Loucy (cell line): ENCODE measurements around the gene PHF13.

Source experiments
- EZH2phosphoT487 ChIP-seq: fragments of 200-600 bp; IDR thresholded peaks from 2 replicates; pipeline ENCODE4 v1.6.1; 2018; ENCODE audit warnings: antibody characterized with exemption, mild to moderate bottlenecking, moderate library complexity, borderline replicate concordance
- TF ChIP-seq, protein P1 (sequence below): fragments of 200-600 bp; sonication (generic); conservative IDR thresholded peaks from 2 replicates; pipeline ENCODE4 v1.5.1; 2014; ENCODE audit warnings: mild to moderate bottlenecking, antibody characterized with exemption, low read length

DNA sequence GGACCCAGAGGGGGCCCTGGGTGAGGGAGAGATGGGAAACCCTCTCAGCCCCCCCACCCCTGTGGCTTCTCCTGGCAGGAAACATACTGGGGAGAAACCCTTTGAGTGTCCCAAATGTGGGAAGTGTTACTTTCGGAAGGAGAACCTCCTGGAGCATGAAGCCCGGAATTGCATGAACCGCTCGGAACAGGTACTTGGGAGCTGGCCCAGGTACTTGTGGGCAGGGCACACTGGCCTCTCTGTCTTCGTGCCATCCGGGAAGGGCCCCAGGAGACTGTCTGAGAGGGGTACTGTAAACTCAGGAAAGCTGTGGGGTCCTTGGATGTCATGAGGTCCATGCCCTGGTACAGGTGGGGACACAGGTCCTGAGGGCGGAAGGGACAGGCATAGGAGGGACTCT, 27.7 kb upstream of the PHF13 start:
- TF ChIP-seq, protein P1, sequence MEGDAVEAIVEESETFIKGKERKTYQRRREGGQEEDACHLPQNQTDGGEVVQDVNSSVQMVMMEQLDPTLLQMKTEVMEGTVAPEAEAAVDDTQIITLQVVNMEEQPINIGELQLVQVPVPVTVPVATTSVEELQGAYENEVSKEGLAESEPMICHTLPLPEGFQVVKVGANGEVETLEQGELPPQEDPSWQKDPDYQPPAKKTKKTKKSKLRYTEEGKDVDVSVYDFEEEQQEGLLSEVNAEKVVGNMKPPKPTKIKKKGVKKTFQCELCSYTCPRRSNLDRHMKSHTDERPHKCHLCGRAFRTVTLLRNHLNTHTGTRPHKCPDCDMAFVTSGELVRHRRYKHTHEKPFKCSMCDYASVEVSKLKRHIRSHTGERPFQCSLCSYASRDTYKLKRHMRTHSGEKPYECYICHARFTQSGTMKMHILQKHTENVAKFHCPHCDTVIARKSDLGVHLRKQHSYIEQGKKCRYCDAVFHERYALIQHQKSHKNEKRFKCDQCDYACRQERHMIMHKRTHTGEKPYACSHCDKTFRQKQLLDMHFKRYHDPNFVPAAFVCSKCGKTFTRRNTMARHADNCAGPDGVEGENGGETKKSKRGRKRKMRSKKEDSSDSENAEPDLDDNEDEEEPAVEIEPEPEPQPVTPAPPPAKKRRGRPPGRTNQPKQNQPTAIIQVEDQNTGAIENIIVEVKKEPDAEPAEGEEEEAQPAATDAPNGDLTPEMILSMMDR: no peak
- no peak for TF ChIP-seq EZH2phosphoT487
